HG02943 (cell line): ENCODE measurements around the gene PPP1R3F.
"Not testable (repeated sequence)": the region's sequence is repeated elsewhere in the genome, so short reads cannot be mapped to it uniquely, and the experiment has no call there.

Experiments
- ATAC-seq: cut with Tn5 transposase; IDR thresholded peaks from one replicate; pipeline ENCODE4 v1.9.1; 2021; ENCODE audit warnings: mild to moderate bottlenecking, low read depth, moderate library complexity; ENCODE audit not compliant: unreplicated experiment

Gene PPP1R3F

DNA sequence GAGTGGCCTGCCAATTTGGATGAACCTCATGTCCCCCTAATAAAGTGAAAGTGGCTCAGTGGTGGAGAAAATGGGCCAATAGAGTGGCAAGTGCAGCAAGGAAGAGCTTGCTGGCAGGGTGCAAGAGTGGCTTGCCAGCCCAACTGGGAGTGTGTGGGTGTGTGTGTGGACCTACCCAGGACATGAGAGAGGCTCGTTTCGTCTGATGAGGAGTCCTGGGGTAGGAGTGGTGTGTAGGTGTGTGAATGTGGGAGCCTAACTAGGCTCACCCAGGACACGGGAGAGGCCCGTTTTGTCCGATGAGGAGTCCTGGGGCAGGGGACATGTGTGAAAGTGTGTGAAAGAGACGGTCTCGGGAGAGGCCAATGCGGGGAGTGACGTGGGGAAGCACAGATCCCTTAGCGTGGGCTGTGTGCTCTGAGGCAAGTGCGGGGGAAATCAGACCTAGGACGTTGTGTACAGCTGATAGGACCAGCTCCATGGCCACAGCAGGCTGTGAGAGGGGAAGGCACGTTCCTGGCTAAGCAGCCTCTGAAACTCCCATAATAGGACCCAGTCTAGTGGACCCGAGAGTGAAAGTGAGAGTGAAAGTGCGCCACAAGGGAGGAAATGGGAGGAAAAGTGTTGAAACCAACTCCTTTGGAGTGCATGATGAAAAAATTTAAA lies 39.1 kb downstream of the PPP1R3F start:
- ATAC-seq, result no peak

DNA sequence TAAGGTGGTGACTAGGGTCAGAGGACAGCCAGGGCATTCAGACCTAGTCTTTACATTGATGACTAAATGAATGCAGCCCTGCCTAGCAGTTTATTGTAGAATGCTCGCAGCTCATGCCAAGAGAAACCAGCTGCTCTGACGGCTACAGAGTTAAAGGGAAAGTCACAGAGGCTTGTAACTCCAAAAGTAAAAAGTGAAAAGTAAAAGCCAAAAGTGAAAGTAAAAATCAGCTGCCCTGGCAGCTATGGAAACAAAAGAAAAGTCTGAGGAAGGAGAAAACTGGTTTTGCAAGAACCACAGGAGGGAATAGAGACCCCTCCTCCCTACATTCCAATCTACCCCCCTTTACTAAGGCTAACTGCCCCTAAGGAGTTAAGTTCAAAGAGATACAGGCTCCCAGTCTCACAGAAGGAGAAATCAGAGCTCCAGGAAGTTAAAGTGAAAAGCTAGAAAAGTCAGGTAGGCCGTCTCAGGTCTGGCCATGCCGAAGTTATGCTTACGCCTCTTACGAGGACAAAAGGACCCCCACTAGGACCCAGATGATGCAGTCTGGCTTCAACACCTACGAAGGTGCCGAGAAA lies 39.9 kb downstream of the PPP1R3F start:
- ATAC-seq, result no peak

DNA sequence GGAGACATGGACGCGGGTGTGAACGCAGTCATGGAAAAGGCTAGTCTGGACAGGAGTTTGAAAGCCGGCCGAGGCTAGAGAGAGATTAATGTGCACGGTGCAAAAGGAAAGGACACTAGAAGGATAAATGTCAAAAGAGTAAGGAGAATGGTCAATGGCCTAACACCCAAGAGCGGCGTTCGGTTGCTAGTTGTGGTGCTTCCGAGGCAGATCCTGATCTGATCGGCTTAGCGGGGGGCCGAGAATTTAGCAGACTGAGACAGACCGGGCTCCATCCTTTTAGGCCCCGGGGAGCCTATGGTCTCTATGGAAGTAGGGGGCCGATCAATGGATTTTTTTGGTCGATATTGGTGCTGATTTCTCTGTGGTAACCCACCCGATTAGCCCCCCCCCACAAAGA lies 40.8 kb downstream of the PPP1R3F start:
- ATAC-seq, result no peak

DNA sequence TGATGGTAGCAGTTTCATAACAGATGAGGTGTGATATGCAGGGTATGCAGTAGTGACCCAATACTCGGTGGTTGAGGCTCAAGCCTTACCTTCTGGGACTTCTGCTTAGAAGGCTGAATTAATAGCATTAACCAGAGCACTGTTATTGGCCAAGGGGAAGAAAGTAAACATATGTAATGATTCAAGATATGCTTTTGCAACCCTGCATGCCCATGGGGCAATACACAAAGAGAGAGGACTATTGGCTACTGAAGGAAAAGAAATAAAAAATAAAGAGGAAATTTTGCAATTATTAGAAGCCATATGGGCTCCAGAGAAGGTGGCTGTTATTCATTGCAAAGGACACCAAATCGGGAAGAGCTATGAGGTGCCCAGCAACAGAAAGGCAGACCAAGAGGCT lies 42.6 kb downstream of the PPP1R3F start:
- no peak for ATAC-seq

DNA sequence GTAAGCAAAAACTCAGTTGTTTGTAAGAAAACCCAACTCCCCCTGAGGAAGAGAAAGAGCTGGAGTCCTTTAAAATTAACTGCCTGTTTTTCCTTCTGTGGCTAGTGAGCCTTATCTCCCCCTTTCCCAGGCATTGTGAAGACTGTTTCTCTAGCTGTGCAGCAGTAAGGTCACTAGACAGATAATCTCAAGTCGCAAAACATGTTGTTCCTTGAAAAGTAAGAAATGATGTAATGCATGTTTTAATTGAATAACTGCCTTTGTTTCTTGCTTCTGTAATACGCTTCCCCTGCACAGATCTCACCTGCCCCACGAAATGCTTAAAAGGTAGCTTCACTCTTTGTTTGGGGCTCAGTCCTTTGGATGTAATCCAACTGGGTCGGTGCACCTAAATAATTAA lies 46.5 kb downstream of the PPP1R3F start:
- no peak for ATAC-seq

DNA sequence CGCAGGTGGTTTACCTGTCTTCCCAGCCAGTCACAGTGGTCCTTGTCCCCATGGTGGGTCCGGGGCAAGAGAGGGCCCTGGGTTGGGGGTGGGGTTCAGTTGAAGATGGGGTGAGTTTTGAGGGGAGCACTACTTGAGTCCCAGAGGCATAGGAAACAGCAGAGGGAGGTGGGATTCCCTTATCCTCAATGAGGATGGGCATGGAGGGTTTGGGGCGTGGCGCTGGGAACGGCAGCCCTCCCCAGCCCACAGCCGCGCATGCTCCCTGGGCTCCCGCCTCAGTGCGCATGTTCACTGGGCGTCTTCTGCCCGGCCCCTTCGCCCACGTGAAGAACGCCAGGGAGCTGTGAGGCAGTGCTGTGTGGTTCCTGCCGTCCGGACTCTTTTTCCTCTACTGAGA lies 52.1 kb downstream of the PPP1R3F start, which contains the start of gene GAGE12J:
GAGE12J (plus strand) TSS at position 301 of the 400 bp plus-strand sequence. CDS start 1,157 bp downstream, outside the sequence.
- ATAC-seq, result not testable (repeated sequence)

DNA sequence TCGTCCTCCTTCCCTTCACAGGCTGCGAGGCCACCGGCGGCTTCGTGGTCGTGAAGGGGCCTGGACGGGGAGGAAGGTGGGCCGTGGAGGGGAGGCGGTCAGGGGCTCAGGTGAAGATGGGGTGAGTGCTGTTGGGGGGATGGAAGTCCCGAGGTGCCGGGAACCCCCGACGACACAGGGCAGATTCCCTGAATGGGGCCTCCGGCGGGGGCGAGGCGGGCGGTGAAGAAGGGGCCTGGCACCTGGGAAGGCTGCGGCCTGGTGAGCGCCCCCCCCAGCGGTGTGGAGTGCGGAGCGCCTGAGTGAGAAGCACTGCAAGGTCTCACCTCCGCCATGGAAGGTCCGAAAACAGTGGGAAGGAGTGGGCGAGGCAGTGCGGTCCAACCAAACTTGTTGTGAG lies 52.7 kb downstream of the PPP1R3F start:
- not testable (repeated sequence) for ATAC-seq

DNA sequence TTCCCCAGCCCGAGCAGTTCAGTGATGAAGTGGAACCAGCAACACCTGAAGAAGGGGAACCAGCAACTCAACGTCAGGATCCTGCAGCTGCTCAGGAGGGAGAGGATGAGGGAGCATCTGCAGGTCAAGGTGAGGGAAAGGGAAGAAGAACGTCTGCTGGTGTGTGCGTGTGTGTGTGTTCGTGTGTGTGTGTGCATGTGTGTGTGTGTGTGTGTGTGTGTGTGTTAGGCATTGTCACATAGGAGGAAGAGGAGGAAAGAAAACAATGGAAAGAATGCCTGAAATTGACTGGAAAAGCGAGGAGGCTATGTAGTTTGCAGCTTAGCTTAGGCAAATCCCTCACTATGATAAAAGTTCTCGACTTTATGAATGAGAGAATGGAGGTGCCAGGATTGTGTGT lies 54.1 kb downstream of the PPP1R3F start:
- ATAC-seq, result not testable (repeated sequence)

DNA sequence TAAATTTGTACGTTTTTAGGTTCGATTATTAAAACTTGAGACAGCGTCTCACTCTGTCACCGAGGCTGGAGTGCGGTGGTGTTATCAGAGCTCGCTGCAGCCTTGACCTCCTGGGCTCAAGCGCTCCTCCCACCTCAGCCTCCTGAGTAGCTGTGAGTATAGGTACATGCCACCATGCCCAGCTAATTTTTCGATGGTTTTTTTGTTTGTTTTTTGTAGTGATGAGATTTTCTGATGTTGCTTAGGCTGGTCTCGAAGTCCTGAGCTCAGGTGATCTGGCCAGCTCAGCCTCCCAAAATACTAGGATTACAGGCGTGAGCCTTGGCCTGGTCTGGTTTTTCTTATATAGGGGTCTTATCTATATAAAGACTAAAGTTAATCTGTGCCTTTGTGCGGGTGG lies 60.8 kb downstream of the PPP1R3F start:
- not testable (repeated sequence) for ATAC-seq

DNA sequence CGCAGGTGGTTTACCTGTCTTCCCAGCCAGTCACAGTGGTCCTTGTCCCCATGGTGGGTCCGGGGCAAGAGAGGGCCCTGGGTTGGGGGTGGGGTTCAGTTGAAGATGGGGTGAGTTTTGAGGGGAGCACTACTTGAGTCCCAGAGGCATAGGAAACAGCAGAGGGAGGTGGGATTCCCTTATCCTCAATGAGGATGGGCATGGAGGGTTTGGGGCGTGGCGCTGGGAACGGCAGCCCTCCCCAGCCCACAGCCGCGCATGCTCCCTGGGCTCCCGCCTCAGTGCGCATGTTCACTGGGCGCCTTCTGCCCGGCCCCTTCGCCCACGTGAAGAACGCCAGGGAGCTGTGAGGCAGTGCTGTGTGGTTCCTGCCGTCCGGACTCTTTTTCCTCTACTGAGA lies 61.7 kb downstream of the PPP1R3F start, which contains the start of gene GAGE13:
GAGE13 (plus strand) TSS at position 301 of the 400 bp plus-strand sequence. CDS start 1,156 bp downstream, outside the sequence.
- ATAC-seq, result not testable (repeated sequence)

DNA sequence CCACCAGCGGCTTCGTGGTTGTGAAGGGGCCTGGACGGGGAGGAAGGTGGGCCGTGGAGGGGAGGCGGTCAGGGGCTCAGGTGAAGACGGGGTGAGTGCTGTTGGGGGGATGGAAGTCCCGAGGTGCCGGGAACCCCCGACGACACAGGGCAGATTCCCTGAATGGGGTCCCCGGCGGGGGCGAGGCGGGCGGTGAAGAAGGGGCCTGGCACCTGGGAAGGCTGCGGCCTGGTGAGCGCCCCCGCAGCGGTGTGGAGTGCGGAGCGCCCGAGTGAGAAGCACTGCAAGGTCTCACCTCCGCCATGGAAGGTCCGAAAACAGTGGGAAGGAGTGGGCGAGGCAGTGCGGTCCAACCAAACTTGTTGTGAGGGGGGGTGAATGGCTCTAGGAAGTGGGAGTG lies 62.2 kb downstream of the PPP1R3F start:
- not testable (repeated sequence) for ATAC-seq
